MCF 10A (cell line): Measurements from ENCODE around the gene MIB2. TPM values are rescaled to one million over a fixed set of nuclear protein-coding genes. Genes with fewer than 3 reads are reported as not detected.

Experiments
- Bru-seq: library from RNA; stranded (reverse); fragments of 400-500 nt; gene quantifications from one replicate; lab custom pipeline; 2021; lab: Mats Ljungman, UMichigan
- BruChase-seq, 2 experiments: library from RNA; stranded (reverse); fragments of 400-500 nt; gene quantifications; one replicate each; lab custom pipeline; 2021; lab: Mats Ljungman, UMichigan
- BruUV-seq: library from RNA; stranded (reverse); fragments of 400-500 nt; replicated peaks from 2 replicates; lab custom pipeline; 2021; lab: Mats Ljungman, UMichigan
- CTCF ChIA-PET: fragments of 300-600 bp; sonication (Branson Sonifier 250); formaldehyde crosslinking; extraction: SDS; loops from one replicate; lab custom pipeline; 2021; ENCODE audit warnings: antibody characterized with exemption, inconsistent platforms; lab: Yijun Ruan, JAX
- POLR2A ChIA-PET: fragments of 300-600, 350-650 bp; sonication (Branson Sonifier 250); formaldehyde crosslinking; extraction: SDS; loops from one replicate; lab custom pipeline; 2020; ENCODE audit warnings: antibody characterized with exemption, inconsistent platforms; lab: Yijun Ruan, JAX
- DNase-seq: peaks from one replicate; pipeline ENCODE4 v3.0.0-alpha.2; 2018; ENCODE audit not compliant: unreplicated experiment
- H3K27ac Mint-ChIP-seq: one replicate; pipeline ENCODE4 v1.8.0; 2022; ENCODE audit warnings: mild to moderate bottlenecking, low read depth, mixed read lengths; ENCODE audit not compliant: unreplicated experiment
- H3K27me3 Mint-ChIP-seq: one replicate; pipeline ENCODE4 v1.8.0; 2022; ENCODE audit warnings: mixed read lengths; ENCODE audit not compliant: insufficient read depth, unreplicated experiment
- H3K36me3 Mint-ChIP-seq: one replicate; pipeline ENCODE4 v1.8.0; 2022; ENCODE audit warnings: mild to moderate bottlenecking, moderate library complexity, mixed read lengths; ENCODE audit not compliant: insufficient read depth, unreplicated experiment
- H3K4me1 Mint-ChIP-seq: one replicate; pipeline ENCODE4 v1.8.0; 2022; ENCODE audit warnings: mixed read lengths; ENCODE audit not compliant: insufficient read depth, unreplicated experiment
- H3K4me3 Mint-ChIP-seq: one replicate; pipeline ENCODE4 v1.8.0; 2022; ENCODE audit warnings: mild to moderate bottlenecking, moderate library complexity, mixed read lengths; ENCODE audit not compliant: unreplicated experiment
- H3K9me3 Mint-ChIP-seq: one replicate; pipeline ENCODE4 v1.8.0; 2022; ENCODE audit warnings: mixed read lengths; ENCODE audit not compliant: unreplicated experiment
- CTCF ChIP-seq: fragments of 200-600 bp; IDR thresholded peaks from one replicate; pipeline ENCODE4 v1.8.0; 2022; ENCODE audit warnings: antibody characterized with exemption, mild to moderate bottlenecking; ENCODE audit not compliant: unreplicated experiment
- intact Hi-C: fragments of 100-400 bp; cut with micrococcal nuclease; formaldehyde crosslinking; loops from 2 replicates; pipeline ENCODE4 v1.14.1; 2022
- long read RNA-seq: library from polyadenylated mRNA; stranded (forward); transcript quantifications from one replicate; pipeline ENCODE4 v2.0.0, GENCODE V29; 2022
- total RNA-seq: library from RNA; stranded (reverse); gene quantifications from 2 replicates; pipeline ENCODE4 v1.2.3, GENCODE V29; 2022

Gene MIB2
- total RNA-seq (46.4 and 61.3 TPM in 2 replicates), Bru-seq, nascent RNA (percentile 42 among the genes with signal in this experiment), BruChase-seq, experiment 1, labeled RNA remaining after a 6-hour chase (percentile 61 among the genes with signal in this experiment), BruChase-seq, experiment 2, labeled RNA remaining after a 2-hour chase (percentile 53 among the genes with signal in this experiment)
- long read RNA-seq, transcript MIB2-219 (20 exons, 3,305 nt), result major isoform, 6 of 86 reads
- long read RNA-seq, partial matches to known transcripts, result 40 of 86 reads
- long read RNA-seq, other reads (novel, unspliced or antisense), result 32 of 86 reads

- intact Hi-C loops, result loop anchor here (2.0 kb wide), 1 partner anchor 41 kb away; the partner anchor contains the start of gene SSU72
- DNase-seq, result peak; percentile 94
- POLR2A ChIA-PET, result interaction anchor here (0.6 to 3.1 kb wide), 14 partner anchors 13 to 294 kb away, joined by 3 to 29 read pairs (median 5); partner anchors contain the start of gene AURKAIP1
Measured at GRCh38 chr1:1615256-1616044, at the start of gene MIB2. TSS of gene MIB2 (plus strand) at chr1:1615500. CDS start at chr1:1623453, 7,953 bp downstream.

GRCh38 chr1:1567152-1567875 is 48.0 kb upstream of the MIB2 start:
- ChIA-PET CTCF (no interaction called here), POLR2A (no interaction called here)
- peaks cover 85% of the 10 kb centered on the region for H3K36me3 Mint-ChIP-seq
- no peak overlapping the region for H3K27ac Mint-ChIP-seq
- H3K9me3 Mint-ChIP-seq, result no peaks in the 10 kb centered on the region
- no TSS peak for BruUV-seq
- no peak for DNase-seq
- no peaks in the 10 kb centered on the region for H3K27me3 Mint-ChIP-seq
- no peak for TF ChIP-seq CTCF
- intact Hi-C loops, result no loop called here
- H3K4me1 Mint-ChIP-seq, result peaks cover 6% of the 10 kb centered on the region
- no peak overlapping the region for H3K4me3 Mint-ChIP-seq

More at GRCh38 chr1:1615256-1616044, at the start of gene MIB2:
- Mint-ChIP-seq H3K27ac (peak within 1 kb of the TSS; percentile 95), H3K4me1 (peaks cover 15% of the 10 kb centered on the region), H3K9me3 (no peaks in the 10 kb centered on the region), H3K27me3 (no peaks in the 10 kb centered on the region), H3K4me3 (peak within 1 kb of the TSS; percentile 94), H3K36me3 (no peaks in the 10 kb centered on the region)
- CTCF ChIA-PET, result interaction anchor here (0.7 kb wide), 1 partner anchor 50 kb away, joined by 3 read pairs; no protein-coding TSS in a partner anchor
- TF ChIP-seq CTCF, result no peak
- BruUV-seq, result no TSS peak

- intact Hi-C loops, result no loop called here
- no peak for DNase-seq
- Mint-ChIP-seq H3K4me3 (no peak overlapping the region), H3K27me3 (no peaks in the 10 kb centered on the region), H3K27ac (no peak overlapping the region), H3K36me3 (peaks cover 81% of the 10 kb centered on the region), H3K9me3 (no peaks in the 10 kb centered on the region), H3K4me1 (peaks cover 6% of the 10 kb centered on the region)
- TF ChIP-seq CTCF, result no peak
- ChIA-PET CTCF (interaction anchor here (0.8 kb wide), 1 partner anchor 168 kb away, joined by 3 read pairs; no protein-coding TSS in a partner anchor), POLR2A (no interaction called here)
- BruUV-seq, result no TSS peak
Measured at GRCh38 chr1:1567891-1568291, 47.4 kb upstream of the MIB2 start.
